Activated CD8-positive, alpha-beta memory T cell treated with anti-CD3 and anti-CD28 coated beads, Interleukin-2, amount 50 U/mL, for 48 hours (primary cell): ENCODE measurements around the gene ZNF526.

Experiments
- DNase-seq: peaks from one replicate; pipeline ENCODE4 v3.0.0-alpha.2; 2020

Gene ZNF526

GRCh38 chr19:42197375-42197817 lies 22.7 kb upstream of the ZNF526 start:
- DNase-seq, result no peak

GRCh38 chr19:42198676-42199439 lies 21.3 kb upstream of the ZNF526 start:
- peak; percentile 71 for DNase-seq

- DNase-seq, result peak; percentile 79
These were observed 20.5 kb upstream of the ZNF526 start for GRCh38 chr19:42199440-42200115.

GRCh38 chr19:42200116-42200715 lies 19.9 kb upstream of the ZNF526 start:
- DNase-seq, result no peak

GRCh38 chr19:42201489-42202289 lies 18.4 kb upstream of the ZNF526 start:
- DNase-seq, result no peak

- no peak for DNase-seq
These were observed 17.7 kb upstream of the ZNF526 start for GRCh38 chr19:42202290-42202880.

GRCh38 chr19:42203700-42204099 lies 16.4 kb upstream of the ZNF526 start:
- no peak for DNase-seq

- no peak for DNase-seq
These were observed 15.4 kb upstream of the ZNF526 start for GRCh38 chr19:42204664-42205063.

- no peak for DNase-seq
These were observed 13.0 kb upstream of the ZNF526 start for GRCh38 chr19:42206871-42207755.

GRCh38 chr19:42207767-42208271 lies 12.3 kb upstream of the ZNF526 start:
- no peak for DNase-seq

- no peak for DNase-seq
These were observed 11.5 kb upstream of the ZNF526 start for GRCh38 chr19:42208612-42209011.

GRCh38 chr19:42212886-42213285 lies 7.2 kb upstream of the ZNF526 start:
- no peak for DNase-seq

- DNase-seq, result no peak
These were observed 5.2 kb upstream of the ZNF526 start for GRCh38 chr19:42214810-42215485.

GRCh38 chr19:42216653-42217519 lies 3.2 kb upstream of the ZNF526 start:
- peak; percentile 73 for DNase-seq

- DNase-seq, result peak; percentile 100
These were observed 2.3 kb upstream of the ZNF526 start, which contains the start of gene DEDD2 for GRCh38 chr19:42217520-42218437. TSS of gene DEDD2 (minus strand) at chr19:42217677. CDS start at chr19:42217007, 670 bp downstream.

- DNase-seq, result no peak
These were observed 612 bp downstream of the ZNF526 start for GRCh38 chr19:42220751-42221097.

- no peak for DNase-seq
These were observed 5.0 kb downstream of the ZNF526 start for GRCh38 chr19:42224940-42225717.
